Activated CD4-positive, alpha-beta T cell treated with anti-CD3 and anti-CD28 coated beads for 48 hours (primary cell): ENCODE results near the gene BUB3.
"Not testable (repeated sequence)": the region's sequence is repeated elsewhere in the genome, so short reads cannot be mapped to it uniquely, and the experiment has no call there.

Experiments
- DNase-seq: peaks from one replicate; pipeline ENCODE4 v3.0.0-alpha.2; 2020

The BUB3 gene

GRCh38 chr10:123154711-123155505 is 706 bp downstream of the BUB3 start:
- DNase-seq: peak; percentile 59

- no peak for DNase-seq
These were observed 1.9 kb downstream of the BUB3 start for GRCh38 chr10:123156078-123156477.

DNA sequence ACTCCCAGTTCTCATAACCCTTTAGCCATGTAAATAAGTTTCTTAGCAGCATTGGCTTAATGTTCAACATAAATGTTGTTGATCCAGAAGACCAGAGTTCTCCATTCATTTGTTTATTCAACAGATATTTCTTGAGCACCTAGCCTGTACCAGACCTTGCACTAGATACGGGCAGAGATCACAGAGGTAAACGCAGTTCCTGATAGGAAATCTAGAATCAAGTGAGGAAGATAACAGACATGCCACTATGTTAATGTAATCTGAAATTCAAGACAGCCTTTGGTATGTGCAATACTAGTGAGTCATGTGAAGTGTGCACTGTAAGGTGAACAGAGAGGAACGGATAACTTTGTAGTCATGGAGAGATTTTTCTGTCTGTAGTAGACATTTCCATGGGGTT is 3.0 kb downstream of the BUB3 start:
- DNase-seq: no peak

GRCh38 chr10:123158682-123159081 is 4.5 kb downstream of the BUB3 start:
- no peak for DNase-seq

DNA sequence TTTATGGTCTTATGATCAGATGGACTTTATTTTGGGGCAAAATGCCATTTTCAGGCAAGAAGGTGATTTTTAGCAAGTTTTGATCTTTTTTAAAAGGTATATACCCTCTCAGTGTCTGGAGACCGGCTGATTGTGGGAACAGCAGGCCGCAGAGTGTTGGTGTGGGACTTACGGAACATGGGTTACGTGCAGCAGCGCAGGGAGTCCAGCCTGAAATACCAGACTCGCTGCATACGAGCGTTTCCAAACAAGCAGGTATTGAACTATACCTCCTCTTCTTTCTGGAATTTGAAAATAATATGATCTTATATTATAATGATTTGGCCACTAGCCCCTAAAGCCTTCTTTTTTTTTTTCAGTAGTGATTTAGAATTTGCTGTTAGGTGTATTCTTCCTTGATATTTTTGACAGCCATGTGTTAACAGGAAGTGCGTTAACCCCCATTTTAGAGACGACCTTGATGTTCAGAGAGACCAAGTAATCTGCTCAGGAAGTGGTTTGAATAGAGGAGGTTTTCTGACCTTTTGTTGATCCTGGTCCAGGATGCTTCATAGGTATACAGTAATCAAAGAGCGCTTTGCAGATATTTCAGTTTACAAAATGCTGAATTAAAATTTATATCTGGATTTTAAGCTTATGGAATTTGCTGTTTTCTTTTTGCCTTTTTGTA is 6.2 kb downstream of the BUB3 start:
- DNase-seq: no peak

- DNase-seq: no peak
These were observed 10.1 kb downstream of the BUB3 start for GRCh38 chr10:123164319-123164718.

- no peak for DNase-seq
These were observed 11.4 kb downstream of the BUB3 start for GRCh38 chr10:123165445-123166072.

DNA sequence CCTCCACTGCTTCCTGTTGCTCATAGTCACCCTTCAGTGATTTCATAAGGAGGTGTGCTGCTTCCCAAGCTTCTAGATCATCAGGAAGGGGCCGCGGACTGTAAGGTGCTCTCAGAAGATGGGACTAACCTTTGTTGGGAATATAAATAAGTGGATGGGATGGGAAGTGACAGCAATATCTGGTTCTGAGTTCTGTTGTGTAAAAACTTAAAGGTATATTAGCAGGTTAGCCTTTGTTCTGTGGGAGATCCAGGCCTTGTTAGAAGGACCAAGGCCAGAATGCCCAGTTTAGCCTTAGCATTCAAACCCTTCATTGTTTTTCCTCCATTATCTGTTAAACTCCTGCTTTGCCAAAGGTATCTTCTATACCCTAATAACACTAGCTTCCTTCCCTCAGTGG is 12.4 kb downstream of the BUB3 start:
- DNase-seq: no peak

- no peak for DNase-seq
These were observed 16.8 kb downstream of the BUB3 start for GRCh38 chr10:123170961-123171360.

GRCh38 chr10:123171616-123172015 is 17.4 kb downstream of the BUB3 start:
- not testable (repeated sequence) for DNase-seq

- DNase-seq: no peak
These were observed 21.5 kb downstream of the BUB3 start for GRCh38 chr10:123175389-123176387.

DNA sequence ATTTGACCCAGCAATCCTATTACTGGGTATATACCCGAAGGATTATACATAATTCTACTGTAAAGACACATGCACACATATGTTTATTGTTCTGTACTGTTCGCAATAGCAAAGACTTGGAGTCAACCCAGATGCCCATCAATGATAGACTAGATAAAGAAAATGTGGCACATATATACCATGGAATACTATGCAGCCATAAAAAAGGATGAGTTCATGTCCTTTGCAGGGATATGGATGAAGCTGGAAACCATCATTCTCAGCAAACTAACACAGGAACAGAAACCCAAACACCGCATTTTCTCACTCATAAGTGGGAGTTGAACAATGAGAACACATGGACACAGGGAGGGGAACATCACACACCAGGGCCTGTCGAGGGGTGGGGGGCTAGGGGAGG is 24.2 kb downstream of the BUB3 start:
- not testable (repeated sequence) for DNase-seq

- DNase-seq: no peak
These were observed 26.2 kb downstream of the BUB3 start for GRCh38 chr10:123180101-123181090.

DNA sequence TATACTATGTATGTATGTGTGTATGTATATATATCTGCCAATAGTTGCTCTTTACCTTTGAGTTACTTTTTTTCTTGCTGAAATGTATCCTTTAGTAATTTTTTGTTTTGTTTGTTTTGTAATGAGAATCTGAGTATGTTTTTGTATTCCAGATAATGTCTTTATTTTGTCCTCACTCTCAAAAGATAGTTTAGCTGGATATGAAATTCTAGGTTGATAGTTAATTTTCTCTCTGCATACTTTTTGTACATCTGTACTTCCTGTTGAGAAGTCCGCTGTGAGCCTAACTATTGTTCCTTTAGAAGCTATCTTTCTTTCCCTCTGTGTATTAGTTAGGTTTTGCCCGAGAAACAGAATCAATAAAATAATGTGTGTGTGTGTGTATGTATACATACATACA is 29.5 kb downstream of the BUB3 start:
- DNase-seq: no peak

DNA sequence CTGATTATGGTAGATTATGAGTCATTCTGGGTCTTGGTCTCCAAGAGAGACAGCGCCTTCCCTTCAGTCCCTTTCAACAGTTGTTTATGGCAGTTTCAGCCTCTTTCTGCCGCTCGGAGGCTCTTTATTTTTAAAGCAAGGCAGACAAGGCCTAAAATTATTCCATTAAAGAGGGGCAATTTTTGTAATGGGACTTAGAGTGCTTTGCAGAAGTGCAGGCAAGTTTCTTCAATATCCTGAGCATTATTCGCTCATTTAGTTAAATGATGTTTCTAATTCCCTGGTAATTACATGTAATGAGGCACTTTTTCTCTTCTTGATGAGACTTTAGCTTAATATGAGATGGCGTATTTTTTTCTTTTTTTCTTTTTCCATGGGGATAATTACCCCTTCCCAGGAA is 33.6 kb downstream of the BUB3 start:
- no peak for DNase-seq

- no peak for DNase-seq
These were observed 37.7 kb downstream of the BUB3 start for GRCh38 chr10:123191886-123192285.

GRCh38 chr10:123194056-123194455 is 39.9 kb downstream of the BUB3 start:
- DNase-seq: no peak

GRCh38 chr10:123200531-123200930 is 46.3 kb downstream of the BUB3 start:
- no peak for DNase-seq

DNA sequence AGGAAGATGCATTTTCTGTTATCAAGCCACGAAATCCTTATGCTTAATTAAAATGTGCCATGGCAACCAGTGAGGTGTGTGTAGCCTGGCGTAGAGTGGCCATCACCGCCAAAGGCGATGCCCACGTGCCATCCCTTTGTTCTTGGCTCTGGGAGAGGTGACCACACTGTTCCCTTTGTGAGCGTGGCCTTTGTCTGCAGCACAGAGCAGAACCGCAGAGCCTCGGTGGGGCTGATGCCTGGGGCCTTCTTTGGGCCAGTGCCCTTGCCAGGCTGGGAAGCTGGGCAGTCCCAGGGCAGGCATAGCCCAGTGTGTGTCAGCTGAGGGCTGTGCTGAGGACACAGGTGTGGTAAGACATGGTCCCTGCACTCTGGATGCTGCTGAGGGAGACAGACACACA is 48.3 kb downstream of the BUB3 start:
- DNase-seq: no peak

GRCh38 chr10:123203393-123204126 is 49.4 kb downstream of the BUB3 start:
- DNase-seq: no peak

- no peak for DNase-seq
These were observed 49.9 kb downstream of the BUB3 start for GRCh38 chr10:123204127-123204461.
